ENCODE data around the gene BATF.

DNA sequence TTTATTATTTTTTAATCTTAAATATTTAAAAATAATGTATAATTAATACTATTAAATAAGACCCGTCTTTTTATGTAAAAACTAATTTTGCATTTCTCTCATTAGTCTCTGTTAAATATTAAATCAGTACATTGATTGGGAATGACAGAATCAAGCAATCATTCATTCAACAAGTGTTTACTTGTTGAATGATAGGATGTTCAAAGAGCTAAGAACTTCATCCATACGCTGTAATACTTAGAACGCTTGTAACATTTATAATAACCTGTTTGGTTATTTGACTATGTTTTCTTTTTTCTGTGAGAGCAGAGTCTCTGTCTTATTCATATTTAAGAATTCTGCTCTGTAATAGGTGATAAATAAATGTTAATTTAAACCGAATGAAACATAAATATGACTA is 2.9 kb upstream of the BATF start:
- TF ChIP-seq POLR2AphosphoS5 (IDR thresholded peaks at IDR 0.05; ENCODE audit: low read depth, low read length) (no peak), FOXP2 (optimal IDR thresholded peaks at IDR 0.05; ENCODE audit: borderline replicate concordance, extremely low read depth, extremely low read length, insufficient read depth) (no peak)

Data from PFSK-1 (cell line).